SK-N-SH (cell line): ENCODE data around the gene KCNJ2. TPM values are rescaled to one million over a fixed set of nuclear protein-coding genes. Genes with fewer than 3 reads are reported as not detected.

ENCODE experiments used
- CTCF ChIA-PET: fragments of 300-600, 350-600 bp; formaldehyde crosslinking; extraction: SDS; loops from one replicate; lab custom pipeline; 2021; lab: Yijun Ruan, JAX
- POLR2A ChIA-PET: fragments of 350-600 bp; sonication (Branson Sonifier 250); formaldehyde crosslinking; extraction: SDS; loops from one replicate; lab custom pipeline; 2020; ENCODE audit warnings: antibody characterized with exemption, inconsistent platforms; lab: Yijun Ruan, JAX
- DNase-seq: peaks from one replicate; pipeline ENCODE4 v3.0.0; 2012
- H2AFZ ChIP-seq: fragments of 200-600 bp; sonication (generic); 2 replicates; pipeline ENCODE4 v1.8.1; 2016; ENCODE audit warnings: antibody characterized with exemption, mild to moderate bottlenecking, low read depth
- H3F3A ChIP-seq: fragments of 200-600 bp; sonication (generic); replicated peaks from 2 replicates; pipeline ENCODE3; 2016; ENCODE audit warnings: antibody characterized with exemption, mild to moderate bottlenecking; ENCODE audit not compliant: insufficient read depth
- H3K27ac ChIP-seq, 2 experiments: fragments of 200-500 bp in 1 of 2; fragments of 200-600 bp in 1 of 2; sonication (Bioruptor generic) in 1 of 2; sonication (generic), shearing (Covaris generic) in 1 of 2; 2 replicates each; pipeline versions ENCODE4 v1.5.1 to v1.6.1; 2014 to 2016; ENCODE audit warnings: low read depth in 2 of 2, inconsistent platforms in 1 of 2, low read length in 1 of 2, mild to moderate bottlenecking in 1 of 2, mixed read lengths in 1 of 2
- H3K27me3 ChIP-seq: fragments of 200-600 bp; sonication (generic), shearing (Covaris generic); 2 replicates; pipeline ENCODE4 v1.6.1; 2016; ENCODE audit warnings: mixed run types; ENCODE audit not compliant: insufficient read depth
- H3K36me3 ChIP-seq, 2 experiments: fragments of 200-500 bp in 1 of 2; fragments of 200-600 bp in 1 of 2; sonication (Bioruptor generic) in 1 of 2; sonication (generic) in 1 of 2; replicated peaks in 1 of 2; 2 replicates each; pipeline versions ENCODE3 to v1.5.1; 2014 to 2016; ENCODE audit warnings: low read length in 1 of 2, mild to moderate bottlenecking in 1 of 2; ENCODE audit not compliant: insufficient read depth in 2 of 2, control insufficient read depth in 1 of 2
- H3K4me1 ChIP-seq, 2 experiments: fragments of 200-500 bp in 1 of 2; fragments of 200-600 bp in 1 of 2; sonication (Bioruptor generic) in 1 of 2; sonication (generic), shearing (Covaris generic) in 1 of 2; 2 replicates each; pipeline versions ENCODE4 v1.5.1 to v1.6.1; 2014 to 2016; ENCODE audit warnings: low read depth in 1 of 2, low read length in 1 of 2, mixed run types in 1 of 2; ENCODE audit not compliant: insufficient read depth in 2 of 2, control insufficient read depth in 1 of 2
- H3K4me2 ChIP-seq: fragments of 200-600 bp; sonication (generic), shearing (Covaris generic); 2 replicates; pipeline ENCODE4 v1.6.1; 2017; ENCODE audit warnings: mixed run types
- H3K4me3 ChIP-seq, 2 experiments: fragments of 200-500 bp in 1 of 2; fragments of 200-600 bp in 1 of 2; sonication (Bioruptor generic) in 1 of 2; sonication (generic), shearing (Covaris generic) in 1 of 2; 2 replicates each; pipeline versions ENCODE4 v1.5.1 to v1.8.1; 2014 to 2016; ENCODE audit warnings: low read depth in 2 of 2, inconsistent platforms in 1 of 2, low read length in 1 of 2, mild to moderate bottlenecking in 1 of 2, mixed read lengths in 1 of 2, moderate library complexity in 1 of 2
- H3K79me2 ChIP-seq: fragments of 200-600 bp; sonication (generic); 2 replicates; pipeline ENCODE4 v1.8.1; 2017; ENCODE audit warnings: mild to moderate bottlenecking; ENCODE audit not compliant: insufficient read depth
- H3K9ac ChIP-seq: fragments of 200-600 bp; sonication (generic); 2 replicates; pipeline ENCODE4 v1.6.1; 2017; ENCODE audit warnings: mixed run types
- H3K9me2 ChIP-seq: fragments of 200-600 bp; sonication (generic); 2 replicates; pipeline ENCODE4 v1.6.1; 2017; ENCODE audit warnings: mixed run types
- H3K9me3 ChIP-seq: fragments of 200-600 bp; sonication (generic); 2 replicates; pipeline ENCODE4 v1.6.1; 2017; ENCODE audit warnings: mixed run types, mild to moderate bottlenecking, moderate library complexity
- H4K20me1 ChIP-seq: fragments of 200-600 bp; sonication (generic); 2 replicates; pipeline ENCODE4 v1.6.1; 2017; ENCODE audit warnings: mild to moderate bottlenecking, mixed run types; ENCODE audit not compliant: insufficient read depth
- CHD2 ChIP-seq: fragments of 150-350 bp; IDR thresholded peaks from 2 replicates; pipeline ENCODE4 v1.6.1; 2018; ENCODE audit warnings: low read length; ENCODE audit not compliant: partially characterized antibody
- ELF1 ChIP-seq: IDR thresholded peaks from 2 replicates; pipeline ENCODE4 v1.4.0; 2012
- EZH2phosphoT487 ChIP-seq: fragments of 200-600 bp; sonication (generic); IDR thresholded peaks from 2 replicates; pipeline ENCODE4 v1.6.1; 2017; ENCODE audit warnings: low read depth, mixed run types, mild to moderate bottlenecking, antibody characterized with exemption, moderate library complexity, borderline replicate concordance
- FOSL2 ChIP-seq: IDR thresholded peaks from 2 replicates; pipeline ENCODE4 v1.4.0; 2012; ENCODE audit warnings: low read depth, mild to moderate bottlenecking, moderate library complexity, borderline replicate concordance
- GATA2 ChIP-seq: sonication (generic); formaldehyde crosslinking; IDR thresholded peaks from 2 replicates; pipeline ENCODE4 v1.5.0; 2020; ENCODE audit warnings: mild to moderate bottlenecking, missing genetic modification reagents
- JUND ChIP-seq: IDR thresholded peaks from 2 replicates; pipeline ENCODE4 v1.4.0; 2012
- MEF2A ChIP-seq: IDR thresholded peaks from 2 replicates; pipeline ENCODE4 v1.4.0; 2012; ENCODE audit warnings: low read depth, borderline replicate concordance
- NRF1 ChIP-seq: IDR thresholded peaks from 2 replicates; pipeline ENCODE4 v1.6.1; 2012; ENCODE audit warnings: low read depth, mild to moderate bottlenecking, low read length
- RAD21 ChIP-seq: IDR thresholded peaks from 2 replicates; pipeline ENCODE4 v1.6.1; 2012; ENCODE audit warnings: mild to moderate bottlenecking, low read length
- RCOR1 ChIP-seq: fragments of 150-350 bp; IDR thresholded peaks from 2 replicates; pipeline ENCODE4 v1.6.1; 2017; ENCODE audit warnings: antibody characterized with exemption, low read length
- SMC3 ChIP-seq: IDR thresholded peaks from 2 replicates; pipeline ENCODE4 v1.6.1; 2012; ENCODE audit warnings: low read depth, low read length, improper control_type of control experiment
- TCF12 ChIP-seq: IDR thresholded peaks from 2 replicates; pipeline ENCODE4 v1.4.0; 2012
- TEAD4 ChIP-seq: IDR thresholded peaks from 2 replicates; pipeline ENCODE4 v1.4.0; 2012; ENCODE audit warnings: mild to moderate bottlenecking, borderline replicate concordance; ENCODE audit not compliant: insufficient read depth
- WGBS: methylation state at CpG from one replicate; pipeline ENCODE4 v1.1.6; 2017; ENCODE audit warnings: low lambda C conversion rate; 5-methylcytosine and 5-hydroxymethylcytosine counted together
- polyA plus RNA-seq, 3 experiments: library from polyadenylated mRNA; depleted of rRNA; stranded (reverse); fragments of >200 nt; gene quantifications; 2 replicates each; pipeline ENCODE4 v1.2.3, GENCODE V29; 2012
- TF ChIP-seq, protein P1 (sequence below): fragments of 150-350 bp; IDR thresholded peaks from 2 replicates; pipeline ENCODE4 v1.6.1; 2016; ENCODE audit warnings: mild to moderate bottlenecking, low read depth, low read length
- TF ChIP-seq, protein P2 (sequence below): IDR thresholded peaks from 2 replicates; pipeline ENCODE4; 2012
- TF ChIP-seq, protein P3 (sequence below): fragments of 200-600 bp; sonication (generic); IDR thresholded peaks from 2 replicates; pipeline ENCODE4 v1.6.1; 2017; ENCODE audit warnings: antibody characterized with exemption, mild to moderate bottlenecking, moderate library complexity
- TF ChIP-seq, protein P4 (sequence below): IDR thresholded peaks from 2 replicates; pipeline ENCODE4 v1.6.1; 2012; ENCODE audit warnings: mild to moderate bottlenecking, low read depth, low read length, moderate library complexity
- TF ChIP-seq, protein P5 (sequence below): IDR thresholded peaks from 2 replicates; pipeline ENCODE4 v1.4.0; 2012; ENCODE audit warnings: low read depth, borderline replicate concordance

The KCNJ2 gene
- polyA plus RNA-seq, 1 of the 3 experiments (the other 2 are of a cell fraction) = 0.21 TPM

DNA sequence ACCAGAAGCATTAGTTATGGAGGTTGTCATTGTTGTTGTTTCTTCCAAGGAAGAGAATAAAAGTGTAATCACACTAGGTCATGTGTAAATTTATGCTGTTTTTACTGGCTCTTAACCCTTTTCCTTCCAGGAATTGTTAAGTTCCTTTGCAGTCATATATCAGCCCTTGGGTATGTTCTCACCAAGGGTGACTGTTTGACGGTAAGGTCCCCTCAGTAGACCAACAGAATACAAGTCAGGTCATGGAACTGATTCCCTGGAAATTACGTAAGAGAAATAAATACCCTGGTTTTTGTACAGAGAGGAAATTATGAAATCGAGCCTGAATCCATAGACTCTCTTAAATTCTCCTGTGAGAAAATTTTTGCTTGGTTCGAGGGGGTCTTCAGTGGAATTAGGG, 11.2 kb upstream of the KCNJ2 start:
- Histone ChIP-seq H3K9me2 (no peaks in the 10 kb centered on the region), H3K4me1 (peaks cover 0 to 14% of the 10 kb centered on the region in 2 experiments; a peak in 2 of 4 replicates), H3K79me2 (no peaks in the 10 kb centered on the region), H2AFZ (no peak overlapping the region), H3K4me3 (no peak overlapping the region), H3K27me3 (no peaks in the 10 kb centered on the region), H3K9me3 (no peaks in the 10 kb centered on the region), H3K4me2 (no peak overlapping the region), H3K36me3 (no peaks in the 10 kb centered on the region), H3K27ac (no peak overlapping the region), H3K9ac (no peak overlapping the region), H3F3A (no peaks in the 10 kb centered on the region), H4K20me1 (no peaks in the 10 kb centered on the region)
- ChIA-PET POLR2A (interaction anchor here (0.6 kb wide), 1 partner anchor 588 kb away, joined by 3 read pairs; no protein-coding TSS in a partner anchor), CTCF (interaction anchor here (0.8 to 5.1 kb wide), 4 partner anchors 9 to 551 kb away, joined by 3 to 32 read pairs (median 10); partner anchors contain the start of gene KCNJ2)
- no peak for DNase-seq
- WGBS = 88% methylated on average over 4 of the region's 4 CpGs
- no peak for TF ChIP-seq GATA2
- TF ChIP-seq NRF1 = no peak
- TF ChIP-seq, protein P1, sequence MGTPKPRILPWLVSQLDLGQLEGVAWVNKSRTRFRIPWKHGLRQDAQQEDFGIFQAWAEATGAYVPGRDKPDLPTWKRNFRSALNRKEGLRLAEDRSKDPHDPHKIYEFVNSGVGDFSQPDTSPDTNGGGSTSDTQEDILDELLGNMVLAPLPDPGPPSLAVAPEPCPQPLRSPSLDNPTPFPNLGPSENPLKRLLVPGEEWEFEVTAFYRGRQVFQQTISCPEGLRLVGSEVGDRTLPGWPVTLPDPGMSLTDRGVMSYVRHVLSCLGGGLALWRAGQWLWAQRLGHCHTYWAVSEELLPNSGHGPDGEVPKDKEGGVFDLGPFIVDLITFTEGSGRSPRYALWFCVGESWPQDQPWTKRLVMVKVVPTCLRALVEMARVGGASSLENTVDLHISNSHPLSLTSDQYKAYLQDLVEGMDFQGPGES = no peak
- no peak for TF ChIP-seq FOSL2
- TF ChIP-seq CHD2 = no peak
- no peak for TF ChIP-seq MEF2A
- TF ChIP-seq ELF1 = no peak
- TF ChIP-seq TCF12 = no peak
- no peak for TF ChIP-seq JUND
- TF ChIP-seq, protein P2, sequence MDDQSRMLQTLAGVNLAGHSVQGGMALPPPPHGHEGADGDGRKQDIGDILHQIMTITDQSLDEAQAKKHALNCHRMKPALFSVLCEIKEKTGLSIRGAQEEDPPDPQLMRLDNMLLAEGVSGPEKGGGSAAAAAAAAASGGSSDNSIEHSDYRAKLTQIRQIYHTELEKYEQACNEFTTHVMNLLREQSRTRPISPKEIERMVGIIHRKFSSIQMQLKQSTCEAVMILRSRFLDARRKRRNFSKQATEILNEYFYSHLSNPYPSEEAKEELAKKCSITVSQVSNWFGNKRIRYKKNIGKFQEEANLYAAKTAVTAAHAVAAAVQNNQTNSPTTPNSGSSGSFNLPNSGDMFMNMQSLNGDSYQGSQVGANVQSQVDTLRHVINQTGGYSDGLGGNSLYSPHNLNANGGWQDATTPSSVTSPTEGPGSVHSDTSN = no peak
- TF ChIP-seq RCOR1 = no peak
- TF ChIP-seq, protein P3, sequence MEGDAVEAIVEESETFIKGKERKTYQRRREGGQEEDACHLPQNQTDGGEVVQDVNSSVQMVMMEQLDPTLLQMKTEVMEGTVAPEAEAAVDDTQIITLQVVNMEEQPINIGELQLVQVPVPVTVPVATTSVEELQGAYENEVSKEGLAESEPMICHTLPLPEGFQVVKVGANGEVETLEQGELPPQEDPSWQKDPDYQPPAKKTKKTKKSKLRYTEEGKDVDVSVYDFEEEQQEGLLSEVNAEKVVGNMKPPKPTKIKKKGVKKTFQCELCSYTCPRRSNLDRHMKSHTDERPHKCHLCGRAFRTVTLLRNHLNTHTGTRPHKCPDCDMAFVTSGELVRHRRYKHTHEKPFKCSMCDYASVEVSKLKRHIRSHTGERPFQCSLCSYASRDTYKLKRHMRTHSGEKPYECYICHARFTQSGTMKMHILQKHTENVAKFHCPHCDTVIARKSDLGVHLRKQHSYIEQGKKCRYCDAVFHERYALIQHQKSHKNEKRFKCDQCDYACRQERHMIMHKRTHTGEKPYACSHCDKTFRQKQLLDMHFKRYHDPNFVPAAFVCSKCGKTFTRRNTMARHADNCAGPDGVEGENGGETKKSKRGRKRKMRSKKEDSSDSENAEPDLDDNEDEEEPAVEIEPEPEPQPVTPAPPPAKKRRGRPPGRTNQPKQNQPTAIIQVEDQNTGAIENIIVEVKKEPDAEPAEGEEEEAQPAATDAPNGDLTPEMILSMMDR = no peak
- TF ChIP-seq TEAD4 = no peak
- no peak for TF ChIP-seq SMC3
- TF ChIP-seq RAD21 = no peak
- TF ChIP-seq, protein P4, sequence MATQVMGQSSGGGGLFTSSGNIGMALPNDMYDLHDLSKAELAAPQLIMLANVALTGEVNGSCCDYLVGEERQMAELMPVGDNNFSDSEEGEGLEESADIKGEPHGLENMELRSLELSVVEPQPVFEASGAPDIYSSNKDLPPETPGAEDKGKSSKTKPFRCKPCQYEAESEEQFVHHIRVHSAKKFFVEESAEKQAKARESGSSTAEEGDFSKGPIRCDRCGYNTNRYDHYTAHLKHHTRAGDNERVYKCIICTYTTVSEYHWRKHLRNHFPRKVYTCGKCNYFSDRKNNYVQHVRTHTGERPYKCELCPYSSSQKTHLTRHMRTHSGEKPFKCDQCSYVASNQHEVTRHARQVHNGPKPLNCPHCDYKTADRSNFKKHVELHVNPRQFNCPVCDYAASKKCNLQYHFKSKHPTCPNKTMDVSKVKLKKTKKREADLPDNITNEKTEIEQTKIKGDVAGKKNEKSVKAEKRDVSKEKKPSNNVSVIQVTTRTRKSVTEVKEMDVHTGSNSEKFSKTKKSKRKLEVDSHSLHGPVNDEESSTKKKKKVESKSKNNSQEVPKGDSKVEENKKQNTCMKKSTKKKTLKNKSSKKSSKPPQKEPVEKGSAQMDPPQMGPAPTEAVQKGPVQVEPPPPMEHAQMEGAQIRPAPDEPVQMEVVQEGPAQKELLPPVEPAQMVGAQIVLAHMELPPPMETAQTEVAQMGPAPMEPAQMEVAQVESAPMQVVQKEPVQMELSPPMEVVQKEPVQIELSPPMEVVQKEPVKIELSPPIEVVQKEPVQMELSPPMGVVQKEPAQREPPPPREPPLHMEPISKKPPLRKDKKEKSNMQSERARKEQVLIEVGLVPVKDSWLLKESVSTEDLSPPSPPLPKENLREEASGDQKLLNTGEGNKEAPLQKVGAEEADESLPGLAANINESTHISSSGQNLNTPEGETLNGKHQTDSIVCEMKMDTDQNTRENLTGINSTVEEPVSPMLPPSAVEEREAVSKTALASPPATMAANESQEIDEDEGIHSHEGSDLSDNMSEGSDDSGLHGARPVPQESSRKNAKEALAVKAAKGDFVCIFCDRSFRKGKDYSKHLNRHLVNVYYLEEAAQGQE = no peak
- TF ChIP-seq, protein P5, sequence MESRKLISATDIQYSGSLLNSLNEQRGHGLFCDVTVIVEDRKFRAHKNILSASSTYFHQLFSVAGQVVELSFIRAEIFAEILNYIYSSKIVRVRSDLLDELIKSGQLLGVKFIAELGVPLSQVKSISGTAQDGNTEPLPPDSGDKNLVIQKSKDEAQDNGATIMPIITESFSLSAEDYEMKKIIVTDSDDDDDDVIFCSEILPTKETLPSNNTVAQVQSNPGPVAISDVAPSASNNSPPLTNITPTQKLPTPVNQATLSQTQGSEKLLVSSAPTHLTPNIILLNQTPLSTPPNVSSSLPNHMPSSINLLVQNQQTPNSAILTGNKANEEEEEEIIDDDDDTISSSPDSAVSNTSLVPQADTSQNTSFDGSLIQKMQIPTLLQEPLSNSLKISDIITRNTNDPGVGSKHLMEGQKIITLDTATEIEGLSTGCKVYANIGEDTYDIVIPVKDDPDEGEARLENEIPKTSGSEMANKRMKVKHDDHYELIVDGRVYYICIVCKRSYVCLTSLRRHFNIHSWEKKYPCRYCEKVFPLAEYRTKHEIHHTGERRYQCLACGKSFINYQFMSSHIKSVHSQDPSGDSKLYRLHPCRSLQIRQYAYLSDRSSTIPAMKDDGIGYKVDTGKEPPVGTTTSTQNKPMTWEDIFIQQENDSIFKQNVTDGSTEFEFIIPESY = no peak
- TF ChIP-seq EZH2phosphoT487 = no peak
